Measurements from ENCODE around the gene AKR7A3. TPM values are rescaled to one million over a fixed set of nuclear protein-coding genes. Genes with fewer than 3 reads are reported as not detected.

Gene AKR7A3
- total RNA-seq, 1 experiment from 2014 or later = 1.5 TPM

GRCh38 chr1:19254416-19254815 is 34.2 kb downstream of the AKR7A3 start:
- H3K36me3 Mint-ChIP-seq = peaks cover 44% of the 10 kb centered on the region
- POLR2A ChIA-PET = no interaction called here
- no peak overlapping the region for H3K4me3 Mint-ChIP-seq
- peaks cover 21% of the 10 kb centered on the region for H3K4me1 Mint-ChIP-seq
- CTCF ChIA-PET = interaction anchor here (1.4 kb wide), 1 partner anchor 15 kb away, joined by 4 read pairs; no protein-coding TSS in a partner anchor
- no peak for DNase-seq (ENCODE audit: low spot score)
- H3K9me3 Mint-ChIP-seq = no peaks in the 10 kb centered on the region
- no peaks in the 10 kb centered on the region for H3K27me3 Mint-ChIP-seq (ENCODE audit: low read depth)
- H3K27ac Mint-ChIP-seq = peak overlapping the region; percentile 66
- no peak for TF ChIP-seq FOXK1 (CRISPR knock-in tag; IDR thresholded peaks at IDR 0.05)
- no peak for TF ChIP-seq RORB (CRISPR knock-in tag; IDR thresholded peaks at IDR 0.05)
- TF ChIP-seq, protein P1, sequence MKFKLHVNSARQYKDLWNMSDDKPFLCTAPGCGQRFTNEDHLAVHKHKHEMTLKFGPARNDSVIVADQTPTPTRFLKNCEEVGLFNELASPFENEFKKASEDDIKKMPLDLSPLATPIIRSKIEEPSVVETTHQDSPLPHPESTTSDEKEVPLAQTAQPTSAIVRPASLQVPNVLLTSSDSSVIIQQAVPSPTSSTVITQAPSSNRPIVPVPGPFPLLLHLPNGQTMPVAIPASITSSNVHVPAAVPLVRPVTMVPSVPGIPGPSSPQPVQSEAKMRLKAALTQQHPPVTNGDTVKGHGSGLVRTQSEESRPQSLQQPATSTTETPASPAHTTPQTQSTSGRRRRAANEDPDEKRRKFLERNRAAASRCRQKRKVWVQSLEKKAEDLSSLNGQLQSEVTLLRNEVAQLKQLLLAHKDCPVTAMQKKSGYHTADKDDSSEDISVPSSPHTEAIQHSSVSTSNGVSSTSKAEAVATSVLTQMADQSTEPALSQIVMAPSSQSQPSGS (CRISPR knock-in tag; IDR thresholded peaks at IDR 0.05; ENCODE audit: borderline replicate concordance, low read depth) = no peak
- no peak for ATAC-seq

DNA sequence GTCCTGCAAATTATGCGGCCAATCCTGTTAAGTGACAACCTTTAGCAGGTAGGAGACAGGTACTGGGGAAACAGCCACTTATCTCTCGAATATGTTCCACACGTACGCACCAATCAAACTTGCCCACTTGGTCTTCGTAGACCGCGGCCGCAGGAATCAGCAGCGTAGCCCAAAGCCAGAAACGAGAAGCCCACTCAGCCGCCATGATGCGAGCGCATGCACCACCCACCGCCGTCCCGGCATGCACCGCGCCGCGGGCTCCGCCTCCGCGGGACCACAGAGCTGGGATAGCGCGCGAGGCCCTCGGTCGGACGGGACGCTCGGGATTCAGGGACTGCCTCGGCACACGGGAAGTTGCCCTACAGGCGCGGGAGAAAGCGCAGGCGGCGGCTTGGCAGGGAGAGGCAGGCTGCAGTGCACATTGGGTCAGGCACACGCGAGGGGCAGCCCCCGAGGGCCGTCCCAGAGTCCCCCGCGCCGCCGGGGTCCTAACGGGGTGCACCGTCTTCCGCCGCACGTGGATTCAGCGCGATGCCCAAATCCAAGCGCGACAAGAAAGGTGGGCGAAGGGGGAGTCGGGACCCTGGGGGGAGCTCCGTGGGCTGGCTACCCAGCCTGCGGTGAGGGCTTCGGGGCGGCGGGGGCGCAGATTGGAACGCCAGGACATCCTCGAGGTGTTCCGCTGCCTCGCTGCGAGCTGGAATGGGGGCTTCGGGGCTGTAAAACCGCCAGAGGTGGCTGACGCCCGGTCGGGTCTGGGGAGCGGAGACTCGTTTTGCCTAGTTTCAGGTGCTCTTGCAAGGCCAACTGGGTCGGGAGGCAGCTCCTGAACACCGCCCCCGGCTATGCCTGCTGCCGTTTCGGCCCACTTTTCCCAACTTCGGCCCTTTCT is 37.0 kb downstream of the AKR7A3 start, which contains the start of the genes EMC1 and MRTO4:
Gene EMC1 (minus strand): TSS at position 220 of the 892 bp plus-strand sequence. CDS start 15 bp downstream, at position 205.
Gene MRTO4 (plus strand): TSS at position 501 of the 892 bp plus-strand sequence. CDS start 31 bp downstream, at position 532.
- Mint-ChIP-seq H3K27ac (peak within 1 kb of the TSS; percentile 96), H3K4me3 (peak within 1 kb of the TSS; percentile 98), H3K4me1 (peaks cover 21% of the 10 kb centered on the region), H3K9me3 (no peaks in the 10 kb centered on the region), H3K36me3 (peaks cover 18% of the 10 kb centered on the region), H3K27me3 (ENCODE audit: low read depth) (no peaks in the 10 kb centered on the region)
- DNase-seq (ENCODE audit: low spot score) (peak; percentile 86), ATAC-seq (peak; percentile 80)
- POLR2A ChIA-PET = interaction anchor here (1.4 kb wide), 1 partner anchor 61 kb away, joined by 4 read pairs; the partner anchor contains the start of genes AKR7A2 and SLC66A1
- CTCF ChIA-PET = interaction anchor here (0.8 to 1.5 kb wide), 4 partner anchors 11 to 398 kb away, joined by 3 to 5 read pairs (median 3); no protein-coding TSS in a partner anchor
- no peak for TF ChIP-seq IRF1 (CRISPR knock-in tag; IDR thresholded peaks at IDR 0.05)
- TF ChIP-seq CREB1 (CRISPR knock-in tag; IDR thresholded peaks at IDR 0.05) = peak; percentile 68; the same call in 1 of the 2 replicates
- TF ChIP-seq FOXP1 (CRISPR knock-in tag; IDR thresholded peaks at IDR 0.05; ENCODE audit: borderline replicate concordance) = peak; percentile 89; the same call in 1 of the 2 replicates
- TF ChIP-seq PREB (CRISPR knock-in tag; IDR thresholded peaks at IDR 0.05; ENCODE audit: borderline replicate concordance) = 0 out of 2 replicates have a peak, but pooled peaks have one; percentile 70
- TF ChIP-seq ZNF671 (CRISPR knock-in tag; IDR thresholded peaks at IDR 0.05) = peak; percentile 68; the same call in 1 of the 2 replicates
- TF ChIP-seq, protein P2, sequence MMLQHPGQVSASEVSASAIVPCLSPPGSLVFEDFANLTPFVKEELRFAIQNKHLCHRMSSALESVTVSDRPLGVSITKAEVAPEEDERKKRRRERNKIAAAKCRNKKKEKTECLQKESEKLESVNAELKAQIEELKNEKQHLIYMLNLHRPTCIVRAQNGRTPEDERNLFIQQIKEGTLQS (CRISPR knock-in tag; conservative IDR thresholded peaks at IDR 0.05) = peak; percentile 48; the same call in 1 of the 2 replicates
- peak; percentile 74; the same call in 1 of the 2 replicates for TF ChIP-seq SMAD3 (CRISPR knock-in tag; IDR thresholded peaks at IDR 0.05; ENCODE audit: borderline replicate concordance)
- TF ChIP-seq RORB (CRISPR knock-in tag; IDR thresholded peaks at IDR 0.05) = no peak
- no peak for TF ChIP-seq JAZF1 (CRISPR knock-in tag; IDR thresholded peaks at IDR 0.05)
- peak; percentile 71; the same call in 1 of the 2 replicates for TF ChIP-seq ZNF532 (CRISPR knock-in tag; IDR thresholded peaks at IDR 0.05; ENCODE audit: borderline replicate concordance)
- TF ChIP-seq MAX (CRISPR knock-in tag; IDR thresholded peaks at IDR 0.05) = peak; percentile 99
- TF ChIP-seq ZNF396 (CRISPR knock-in tag; IDR thresholded peaks at IDR 0.05; ENCODE audit: borderline replicate concordance) = no peak
- no peak for TF ChIP-seq AR (CRISPR knock-in tag; IDR thresholded peaks at IDR 0.05)
- peak; percentile 92 for TF ChIP-seq SP1 (CRISPR knock-in tag; conservative IDR thresholded peaks at IDR 0.05)
- TF ChIP-seq, protein P3, sequence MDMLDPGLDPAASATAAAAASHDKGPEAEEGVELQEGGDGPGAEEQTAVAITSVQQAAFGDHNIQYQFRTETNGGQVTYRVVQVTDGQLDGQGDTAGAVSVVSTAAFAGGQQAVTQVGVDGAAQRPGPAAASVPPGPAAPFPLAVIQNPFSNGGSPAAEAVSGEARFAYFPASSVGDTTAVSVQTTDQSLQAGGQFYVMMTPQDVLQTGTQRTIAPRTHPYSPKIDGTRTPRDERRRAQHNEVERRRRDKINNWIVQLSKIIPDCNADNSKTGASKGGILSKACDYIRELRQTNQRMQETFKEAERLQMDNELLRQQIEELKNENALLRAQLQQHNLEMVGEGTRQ (CRISPR knock-in tag; IDR thresholded peaks at IDR 0.05) = peak; percentile 75
- TF ChIP-seq, protein P4, sequence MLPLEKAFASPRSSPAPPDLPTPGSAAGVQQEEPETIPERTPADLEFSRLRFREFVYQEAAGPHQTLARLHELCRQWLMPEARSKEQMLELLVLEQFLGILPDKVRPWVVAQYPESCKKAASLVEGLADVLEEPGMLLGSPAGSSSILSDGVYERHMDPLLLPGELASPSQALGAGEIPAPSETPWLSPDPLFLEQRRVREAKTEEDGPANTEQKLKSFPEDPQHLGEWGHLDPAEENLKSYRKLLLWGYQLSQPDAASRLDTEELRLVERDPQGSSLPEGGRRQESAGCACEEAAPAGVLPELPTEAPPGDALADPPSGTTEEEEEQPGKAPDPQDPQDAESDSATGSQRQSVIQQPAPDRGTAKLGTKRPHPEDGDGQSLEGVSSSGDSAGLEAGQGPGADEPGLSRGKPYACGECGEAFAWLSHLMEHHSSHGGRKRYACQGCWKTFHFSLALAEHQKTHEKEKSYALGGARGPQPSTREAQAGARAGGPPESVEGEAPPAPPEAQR (CRISPR knock-in tag; IDR thresholded peaks at IDR 0.05) = no peak
